Activated T-cell treated with anti-CD3 and anti-CD28 coated beads for 1 hour (primary cell): ENCODE measurements around the gene AP3D1.
"Not testable (repeated sequence)": the region's sequence is repeated elsewhere in the genome, so short reads cannot be mapped to it uniquely, and the experiment has no call there.

Experiments
- DNase-seq: peaks from one replicate; pipeline ENCODE4 v3.0.0-alpha.2; 2020; ENCODE audit warnings: low read depth

AP3D1 gene

GRCh38 chr19:2128252-2128651 is 23.1 kb downstream of the AP3D1 start:
- not testable (repeated sequence) for DNase-seq

GRCh38 chr19:2127758-2128157 is 23.6 kb downstream of the AP3D1 start:
- no peak for DNase-seq

GRCh38 chr19:2126879-2127518 is 24.4 kb downstream of the AP3D1 start:
- DNase-seq = no peak

- no peak for DNase-seq
These were observed 27.5 kb downstream of the AP3D1 start for GRCh38 chr19:2123682-2124387.

- DNase-seq = no peak
These were observed 28.4 kb downstream of the AP3D1 start for GRCh38 chr19:2122982-2123381.

- no peak for DNase-seq
These were observed 29.1 kb downstream of the AP3D1 start for GRCh38 chr19:2122251-2122650.

GRCh38 chr19:2121416-2122051 is 29.8 kb downstream of the AP3D1 start:
- no peak for DNase-seq

GRCh38 chr19:2120821-2121220 is 30.5 kb downstream of the AP3D1 start:
- no peak for DNase-seq

- DNase-seq = no peak
These were observed 31.2 kb downstream of the AP3D1 start for GRCh38 chr19:2119921-2120785.

- no peak for DNase-seq
These were observed 32.9 kb downstream of the AP3D1 start for GRCh38 chr19:2118438-2118837.

- no peak for DNase-seq
These were observed 34.0 kb downstream of the AP3D1 start for GRCh38 chr19:2117215-2117960.

- no peak for DNase-seq
These were observed 34.9 kb downstream of the AP3D1 start for GRCh38 chr19:2116507-2116906.

- DNase-seq = no peak
These were observed 35.4 kb downstream of the AP3D1 start for GRCh38 chr19:2115911-2116426.

- no peak for DNase-seq
These were observed 36.0 kb downstream of the AP3D1 start for GRCh38 chr19:2115324-2115723.

- DNase-seq = no peak
These were observed 36.5 kb downstream of the AP3D1 start for GRCh38 chr19:2114821-2115220.

GRCh38 chr19:2114218-2114617 is 37.1 kb downstream of the AP3D1 start:
- no peak for DNase-seq

- no peak for DNase-seq
These were observed 37.7 kb downstream of the AP3D1 start for GRCh38 chr19:2113439-2114211.

GRCh38 chr19:2112516-2113320 is 38.6 kb downstream of the AP3D1 start:
- DNase-seq = no peak

GRCh38 chr19:2111886-2112285 is 39.5 kb downstream of the AP3D1 start:
- no peak for DNase-seq

- no peak for DNase-seq
These were observed 39.9 kb downstream of the AP3D1 start for GRCh38 chr19:2111425-2111824.
